ENCODE data around the gene KDM4B. TPM values are rescaled to one million over a fixed set of nuclear protein-coding genes. Genes with fewer than 3 reads are reported as not detected.

Gene KDM4B
- total and polyA plus RNA-seq, 2 donors (not counting 1 experiment from before 2014, with no cell fraction given), result 6.4 to 14.4 TPM

GRCh38 chr19:5110546-5110945, 141.6 kb downstream of the KDM4B start:
- H3K4me3 ChIP-seq (replicated peaks in 1 of 4; ENCODE audit: control extremely low read depth in 1 of 4, insufficient read depth in 1 of 4, low read depth in 3 of 4, low read length in 4 of 4), result no peak overlapping the region
- H3K79me2 ChIP-seq (ENCODE audit: control insufficient read depth, insufficient read depth, low read length), result no peaks in the 10 kb centered on the region
- no peaks in the 10 kb centered on the region for H4K20me1 ChIP-seq (ENCODE audit: control insufficient read depth, extremely low read depth, insufficient read depth, low read length)
- no peaks in the 10 kb centered on the region for H3K27me3 ChIP-seq (ENCODE audit: control insufficient read depth, insufficient read depth, low read length)
- no peaks in the 10 kb centered on the region for H3K4me1 ChIP-seq (ENCODE audit: control insufficient read depth, extremely low read depth, insufficient read depth, low read length)
- no peaks in the 10 kb centered on the region for H3K9me3 ChIP-seq (ENCODE audit: control insufficient read depth, insufficient read depth, low read depth, low read length)
- H3K4me2 ChIP-seq (ENCODE audit: extremely low read depth, insufficient read depth, low read length), result no peak overlapping the region
- no peak overlapping the region for H2AFZ ChIP-seq (ENCODE audit: low read length)
- TF ChIP-seq CTCF (conservative IDR thresholded peaks at IDR 0.05 in 1 of 2, IDR thresholded peaks at IDR 0.05 in 1 of 2; ENCODE audit: low read depth in 1 of 2, low read length in 2 of 2) (no peak), EZH2 (IDR thresholded peaks at IDR 0.05; ENCODE audit: low read length, missing control alignments) (no peak)
- H3K36me3 ChIP-seq (ENCODE audit: control insufficient read depth, insufficient read depth, low read length), result peaks cover 7% of the 10 kb centered on the region
- DNase-seq (ENCODE audit: low read depth in 2 of 2), result no peak
- no peak overlapping the region for H3K9ac ChIP-seq (ENCODE audit: insufficient read depth, low read length)
- H3K27ac ChIP-seq (ENCODE audit: insufficient read depth, low read length), result no peak overlapping the region

- TF ChIP-seq CTCF (conservative IDR thresholded peaks at IDR 0.05 in 1 of 2, IDR thresholded peaks at IDR 0.05 in 1 of 2; ENCODE audit: low read depth in 1 of 2, low read length in 2 of 2) (no peak), EZH2 (IDR thresholded peaks at IDR 0.05; ENCODE audit: low read length, missing control alignments) (no peak)
- no peak for DNase-seq (ENCODE audit: low read depth in 2 of 2)
- Histone ChIP-seq H2AFZ (ENCODE audit: low read length) (no peak overlapping the region), H3K27me3 (ENCODE audit: control insufficient read depth, insufficient read depth, low read length) (no peaks in the 10 kb centered on the region), H4K20me1 (ENCODE audit: control insufficient read depth, extremely low read depth, insufficient read depth, low read length) (no peaks in the 10 kb centered on the region), H3K4me1 (ENCODE audit: control insufficient read depth, extremely low read depth, insufficient read depth, low read length) (no peaks in the 10 kb centered on the region), H3K79me2 (ENCODE audit: control insufficient read depth, insufficient read depth, low read length) (no peaks in the 10 kb centered on the region), H3K9ac (ENCODE audit: insufficient read depth, low read length) (no peak overlapping the region), H3K36me3 (ENCODE audit: control insufficient read depth, insufficient read depth, low read length) (peaks cover 7% of the 10 kb centered on the region), H3K9me3 (ENCODE audit: control insufficient read depth, insufficient read depth, low read depth, low read length) (no peaks in the 10 kb centered on the region), H3K4me2 (ENCODE audit: extremely low read depth, insufficient read depth, low read length) (no peak overlapping the region), H3K4me3 (replicated peaks in 1 of 4; ENCODE audit: control extremely low read depth in 1 of 4, insufficient read depth in 1 of 4, low read depth in 3 of 4, low read length in 4 of 4) (no peak overlapping the region), H3K27ac (ENCODE audit: insufficient read depth, low read length) (no peak overlapping the region)
These were observed 142.1 kb downstream of the KDM4B start for GRCh38 chr19:5111051-5111450.

GRCh38 chr19:5112175-5112574, 143.3 kb downstream of the KDM4B start:
- Histone ChIP-seq H3K27ac (ENCODE audit: insufficient read depth, low read length) (no peak overlapping the region), H3K9ac (ENCODE audit: insufficient read depth, low read length) (no peak overlapping the region), H3K4me1 (ENCODE audit: control insufficient read depth, extremely low read depth, insufficient read depth, low read length) (no peaks in the 10 kb centered on the region), H3K9me3 (ENCODE audit: control insufficient read depth, insufficient read depth, low read depth, low read length) (no peaks in the 10 kb centered on the region), H3K79me2 (ENCODE audit: control insufficient read depth, insufficient read depth, low read length) (no peaks in the 10 kb centered on the region), H2AFZ (ENCODE audit: low read length) (no peak overlapping the region), H3K4me3 (replicated peaks in 1 of 4; ENCODE audit: control extremely low read depth in 1 of 4, insufficient read depth in 1 of 4, low read depth in 3 of 4, low read length in 4 of 4) (no peak overlapping the region), H3K4me2 (ENCODE audit: extremely low read depth, insufficient read depth, low read length) (no peak overlapping the region), H4K20me1 (ENCODE audit: control insufficient read depth, extremely low read depth, insufficient read depth, low read length) (no peaks in the 10 kb centered on the region), H3K36me3 (ENCODE audit: control insufficient read depth, insufficient read depth, low read length) (peaks cover 6% of the 10 kb centered on the region), H3K27me3 (ENCODE audit: control insufficient read depth, insufficient read depth, low read length) (no peaks in the 10 kb centered on the region)
- no peak for DNase-seq (ENCODE audit: low read depth in 2 of 2)
- TF ChIP-seq CTCF (conservative IDR thresholded peaks at IDR 0.05 in 1 of 2, IDR thresholded peaks at IDR 0.05 in 1 of 2; ENCODE audit: low read depth in 1 of 2, low read length in 2 of 2) (no peak), EZH2 (IDR thresholded peaks at IDR 0.05; ENCODE audit: low read length, missing control alignments) (no peak)
